GM19452 (cell line): ENCODE results near the gene BABAM2.

Experiments used
- ATAC-seq: cut with Tn5 transposase; IDR thresholded peaks from one replicate; pipeline ENCODE4 v1.9.1; 2021; ENCODE audit not compliant: unreplicated experiment

The BABAM2 gene

DNA sequence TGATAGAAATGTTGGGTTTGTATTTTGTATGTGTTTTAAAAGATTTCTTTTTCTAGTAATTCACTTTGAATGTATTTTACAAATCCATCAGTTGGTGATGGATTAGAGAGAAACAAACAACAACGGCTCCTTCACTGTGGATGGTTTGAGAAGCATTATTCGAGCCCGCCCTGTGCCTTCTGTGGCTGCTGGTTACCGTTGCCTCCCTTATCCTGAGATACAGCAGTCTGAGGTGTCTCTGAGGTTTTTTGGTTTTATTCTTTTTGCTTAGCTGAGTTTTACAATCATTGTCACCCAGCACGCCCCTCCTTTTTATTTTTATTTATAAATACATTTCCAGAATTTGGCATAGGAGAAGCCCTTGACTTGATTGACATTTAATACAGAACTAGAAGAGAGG, 168.3 kb downstream of the BABAM2 start:
- ATAC-seq = no peak

DNA sequence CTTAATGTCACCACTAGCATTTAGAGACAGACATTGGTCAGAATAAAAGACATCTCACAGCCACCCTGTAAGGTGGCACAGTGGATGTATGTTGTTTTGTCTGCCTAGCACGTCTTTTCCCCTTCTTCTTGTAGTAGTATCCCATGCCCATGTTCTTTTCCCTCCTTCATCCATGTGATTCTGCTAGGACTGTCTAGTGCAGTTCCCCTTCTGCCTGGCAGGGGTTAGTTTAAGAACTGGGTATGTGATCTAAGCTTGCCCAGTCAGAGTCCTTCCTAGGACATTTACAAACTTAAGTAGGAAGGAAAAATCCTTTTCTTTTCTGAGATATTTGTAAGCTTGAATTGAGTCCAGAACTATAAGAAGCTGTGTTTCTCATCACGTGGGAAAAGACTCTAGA, 172.3 kb downstream of the BABAM2 start:
- no peak for ATAC-seq

DNA sequence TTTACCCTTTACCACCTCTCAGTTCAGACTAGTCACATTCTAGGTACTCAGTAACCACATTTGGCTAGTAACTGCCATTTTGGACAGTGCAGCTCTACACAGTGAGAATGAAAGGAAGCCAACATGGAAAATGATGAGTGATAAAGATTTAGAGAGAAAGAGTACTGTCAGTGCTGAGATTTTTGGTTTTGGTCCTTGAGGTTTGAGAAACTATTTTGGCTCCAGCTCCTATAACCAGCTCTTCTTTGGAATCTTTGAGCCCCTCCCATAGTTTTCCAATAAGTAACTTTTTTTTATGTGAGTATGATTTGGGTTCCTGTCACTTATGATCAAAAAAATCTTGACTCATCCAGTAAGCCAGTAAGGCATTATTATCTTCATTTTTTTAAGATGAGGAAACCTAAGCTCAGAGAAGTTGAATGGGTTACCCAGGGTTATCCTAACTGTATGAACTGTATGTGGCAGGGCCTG, 173.0 kb downstream of the BABAM2 start:
- ATAC-seq = no peak

DNA sequence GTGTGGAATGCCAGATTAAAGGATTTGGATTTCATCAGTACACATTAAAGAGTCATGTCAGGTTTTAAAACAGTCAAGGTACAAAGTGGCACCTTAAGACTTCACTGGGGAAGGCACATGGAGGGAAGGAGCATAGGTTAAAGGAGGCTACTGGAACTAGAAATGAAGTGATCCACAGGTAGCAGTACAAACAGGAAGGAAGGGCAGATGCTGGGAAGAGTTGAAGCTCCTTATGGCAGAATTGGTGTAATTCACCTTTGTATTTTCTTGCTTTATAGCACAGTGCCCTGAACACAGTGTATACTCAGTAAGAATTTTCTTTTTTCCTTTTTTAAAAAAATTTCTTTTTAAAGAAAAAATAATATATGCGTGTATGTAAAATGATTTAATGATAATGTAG, 177.1 kb downstream of the BABAM2 start:
- ATAC-seq = no peak

DNA sequence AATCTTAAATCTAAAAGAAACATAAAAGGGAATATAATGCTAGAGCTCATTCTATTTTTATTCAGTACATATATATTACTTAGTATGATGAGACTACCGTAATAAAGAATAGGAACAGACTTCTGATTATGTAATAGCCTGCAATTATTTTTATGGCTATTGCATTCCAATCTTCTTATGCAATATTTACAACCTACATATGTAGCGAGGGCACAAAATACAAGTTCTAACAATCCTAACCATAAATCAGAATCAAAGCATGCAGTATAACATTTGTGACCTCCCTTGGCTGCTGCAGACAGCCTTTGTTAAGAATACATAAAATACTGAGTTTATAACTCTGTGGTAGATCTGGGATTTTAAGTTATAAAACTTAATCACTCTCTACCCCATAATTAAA, 177.6 kb downstream of the BABAM2 start:
- no peak for ATAC-seq

DNA sequence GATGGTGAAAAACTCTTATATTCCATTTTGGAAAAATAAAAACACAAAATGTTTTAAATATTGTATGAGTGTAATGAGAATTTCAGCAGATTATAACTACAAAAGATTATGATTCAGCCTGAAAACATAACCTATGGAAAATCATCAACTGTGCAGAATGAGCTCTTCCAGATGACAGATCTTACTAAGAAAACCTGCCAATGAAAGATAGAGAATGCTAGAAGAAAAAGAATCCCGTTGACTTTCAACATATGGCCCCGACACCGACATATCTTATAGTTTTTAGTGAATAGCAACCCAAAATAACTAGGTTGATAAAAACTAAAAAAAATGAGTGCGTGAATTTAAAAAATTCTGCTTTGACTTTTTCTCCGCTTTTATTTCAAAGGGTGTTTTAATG, 178.0 kb downstream of the BABAM2 start:
- ATAC-seq = no peak

DNA sequence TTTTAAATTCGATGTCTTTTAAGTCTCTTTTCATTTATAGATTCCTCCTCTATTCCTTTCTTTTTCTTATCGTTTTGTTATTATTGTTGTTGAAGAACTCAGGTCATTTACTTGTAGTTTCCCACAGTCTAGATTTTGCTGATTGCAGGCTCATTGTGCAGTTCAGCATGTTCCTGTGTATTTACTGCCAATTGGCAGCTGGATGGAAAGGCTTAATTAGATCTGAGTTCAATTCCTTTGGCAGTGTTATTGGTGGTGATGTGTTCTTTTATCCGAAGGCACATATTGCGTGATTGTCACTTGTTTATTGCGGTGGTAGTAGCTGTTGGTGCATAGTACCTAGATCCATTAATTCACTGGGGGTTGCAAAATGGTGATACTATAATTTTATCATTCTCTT, 180.7 kb downstream of the BABAM2 start:
- no peak for ATAC-seq

DNA sequence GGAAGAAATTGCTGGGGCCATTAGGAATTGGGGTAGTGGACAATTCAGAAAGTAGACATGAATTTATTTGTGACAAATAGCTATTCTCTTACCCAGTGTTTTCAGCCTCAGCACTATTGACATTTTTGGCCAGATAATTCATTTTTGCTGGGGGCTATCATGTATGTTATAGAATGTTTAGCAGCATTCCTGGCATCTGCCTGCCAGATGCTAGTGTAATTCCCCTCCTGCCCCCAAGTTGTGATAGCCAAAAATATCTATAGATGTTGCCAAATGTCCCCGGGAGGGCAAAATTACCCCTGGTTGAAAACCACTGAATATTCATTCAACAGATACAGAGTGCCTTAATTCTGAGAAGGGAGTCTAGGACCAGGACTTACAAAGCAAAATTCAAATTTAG, 183.6 kb downstream of the BABAM2 start:
- ATAC-seq = no peak

DNA sequence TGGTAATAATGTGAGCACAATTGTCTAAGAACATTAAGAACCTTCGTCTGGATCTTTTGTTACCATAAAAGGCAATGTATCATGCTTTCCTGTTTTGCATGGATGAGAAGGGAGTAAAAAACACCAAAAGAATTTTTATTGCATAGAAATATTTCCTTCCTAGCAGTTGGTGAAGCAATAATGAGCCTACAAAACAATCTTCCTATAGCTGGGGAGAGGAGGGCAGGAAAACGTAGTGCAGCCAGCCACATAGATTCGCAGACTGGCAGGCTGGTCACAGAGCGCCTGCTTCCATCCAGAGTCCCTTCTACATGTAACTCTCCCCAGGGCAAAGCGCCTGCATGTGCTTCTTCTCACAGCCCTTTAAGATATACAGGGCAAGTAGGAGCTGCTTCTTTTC, 190.4 kb downstream of the BABAM2 start:
- ATAC-seq = no peak

DNA sequence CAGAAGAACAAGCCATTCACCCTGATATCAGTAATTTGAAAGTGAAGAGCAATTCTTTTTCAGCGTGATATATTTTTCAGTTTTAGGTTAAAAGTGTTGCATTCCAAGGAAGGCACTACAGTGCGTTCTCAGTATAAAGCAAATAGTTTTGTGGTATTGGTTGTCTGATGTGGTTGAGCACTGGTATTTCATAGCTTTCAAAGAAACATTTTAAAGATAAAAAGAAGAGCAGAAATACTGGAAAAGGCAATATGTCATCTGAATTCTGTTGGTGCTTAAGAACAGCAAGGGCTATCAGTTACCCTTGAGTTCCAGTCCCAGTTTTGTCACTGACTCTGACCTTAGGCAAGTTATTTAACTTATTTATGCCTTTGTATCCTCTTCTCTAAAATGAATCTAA, 191.6 kb downstream of the BABAM2 start:
- no peak for ATAC-seq

DNA sequence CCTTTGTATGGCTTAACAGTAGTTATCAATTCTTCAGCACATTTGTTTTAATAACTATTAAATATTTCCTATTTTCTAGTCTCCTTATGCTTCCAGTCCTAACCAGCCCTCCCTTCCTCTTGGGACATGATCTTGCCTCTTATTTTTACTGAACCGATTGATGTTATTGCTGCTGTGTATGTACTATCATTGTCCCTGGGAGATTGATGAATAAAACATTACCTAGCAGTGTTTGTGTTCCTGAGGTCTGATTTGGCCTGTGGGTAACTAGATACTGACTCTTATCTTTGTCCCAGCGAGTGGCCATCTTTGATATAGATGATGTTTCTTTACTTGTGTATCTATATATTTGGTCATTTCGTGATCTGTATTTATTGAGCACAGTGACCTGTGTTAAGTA, 192.9 kb downstream of the BABAM2 start:
- no peak for ATAC-seq

DNA sequence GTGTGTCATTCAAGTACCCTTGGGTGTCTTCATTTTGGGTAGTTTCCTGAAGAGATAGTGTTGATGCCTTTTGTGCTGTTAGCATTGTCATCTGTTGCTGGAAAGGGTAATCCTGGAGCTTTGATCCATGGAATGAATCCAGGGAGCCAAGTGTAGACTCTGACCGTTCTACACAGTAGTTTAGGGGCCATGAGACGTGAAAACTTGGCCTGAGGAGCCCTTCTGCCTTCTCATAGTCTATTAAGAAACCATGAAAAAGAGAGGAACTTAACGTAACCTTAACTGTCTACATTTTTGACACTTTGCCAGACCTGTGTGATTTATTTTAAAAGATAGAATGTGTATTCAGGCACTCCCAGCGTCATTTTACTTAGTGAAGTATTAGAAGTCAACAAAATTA, 194.0 kb downstream of the BABAM2 start:
- ATAC-seq = no peak

DNA sequence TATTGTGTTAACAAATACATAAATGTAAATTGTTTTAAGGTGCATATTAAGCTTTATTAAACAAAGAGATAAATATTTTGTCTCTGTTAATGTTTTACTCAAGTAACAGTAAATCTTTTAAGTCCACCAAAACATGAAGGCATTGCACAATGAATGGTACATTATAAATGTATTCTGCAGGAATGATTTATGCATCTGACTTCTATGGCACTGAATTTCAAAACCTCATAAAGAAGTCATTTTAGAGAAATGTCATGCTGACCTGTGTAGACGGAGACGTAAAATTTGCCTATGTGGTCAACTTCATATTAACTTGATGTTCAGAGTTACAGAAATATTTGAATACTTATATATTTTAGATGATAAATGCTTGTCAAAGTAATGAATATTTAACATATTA, 194.7 kb downstream of the BABAM2 start:
- ATAC-seq = no peak

DNA sequence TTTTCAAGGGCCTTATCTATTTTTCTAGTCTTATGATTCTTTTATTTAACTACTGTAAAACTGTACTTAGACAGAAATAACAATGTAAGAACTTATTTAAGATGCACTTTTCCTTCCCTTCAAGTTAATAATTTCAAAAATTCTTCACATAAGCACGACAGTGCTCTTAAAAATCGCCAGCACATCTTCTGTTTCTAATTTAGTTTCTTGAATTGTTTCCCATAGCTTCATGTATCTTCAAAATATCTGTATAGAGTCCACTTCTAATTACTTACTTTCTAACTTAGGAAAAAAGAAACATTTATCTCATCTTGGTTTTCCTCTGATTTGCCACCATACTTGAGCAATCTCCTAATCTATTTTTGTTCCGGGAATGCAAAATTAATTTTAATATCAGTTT, 196.1 kb downstream of the BABAM2 start:
- ATAC-seq = no peak

DNA sequence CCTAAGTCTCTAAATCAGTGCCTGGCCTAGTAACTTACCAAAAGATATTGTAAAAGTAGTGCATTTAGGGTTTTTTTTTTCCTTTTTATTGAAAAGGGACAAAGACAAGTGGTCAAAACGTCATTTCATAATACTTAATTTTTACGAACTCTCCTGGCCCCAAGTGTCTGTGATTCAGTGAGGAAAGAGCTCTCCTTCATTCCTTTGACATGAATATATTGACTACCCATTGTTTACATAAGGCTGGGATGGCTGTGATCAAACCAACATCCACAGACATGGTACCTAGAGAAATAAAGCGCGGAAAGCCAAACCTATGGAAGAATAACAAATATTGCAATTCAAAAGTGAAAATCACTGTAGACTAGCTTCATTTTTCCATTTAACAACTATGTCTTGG, 198.4 kb downstream of the BABAM2 start:
- ATAC-seq = no peak

DNA sequence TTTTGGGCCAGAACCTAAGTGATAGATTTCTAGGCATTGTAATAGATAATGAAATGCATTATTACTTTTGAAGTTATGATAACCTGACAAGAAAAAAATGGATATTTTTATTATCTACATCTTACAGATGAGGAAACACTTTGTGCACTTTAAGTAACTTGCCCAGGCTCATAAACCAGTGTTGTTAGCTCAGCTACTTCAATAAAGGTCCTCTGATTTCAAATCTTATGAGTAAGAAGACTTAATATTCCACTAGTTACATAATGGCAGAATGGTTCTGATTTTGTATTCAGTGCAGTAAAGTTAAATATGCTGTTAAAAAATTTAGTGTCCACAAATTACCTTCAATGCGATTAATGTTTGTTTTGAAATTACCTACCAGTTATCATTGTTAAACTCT, 199.0 kb downstream of the BABAM2 start:
- no peak for ATAC-seq

DNA sequence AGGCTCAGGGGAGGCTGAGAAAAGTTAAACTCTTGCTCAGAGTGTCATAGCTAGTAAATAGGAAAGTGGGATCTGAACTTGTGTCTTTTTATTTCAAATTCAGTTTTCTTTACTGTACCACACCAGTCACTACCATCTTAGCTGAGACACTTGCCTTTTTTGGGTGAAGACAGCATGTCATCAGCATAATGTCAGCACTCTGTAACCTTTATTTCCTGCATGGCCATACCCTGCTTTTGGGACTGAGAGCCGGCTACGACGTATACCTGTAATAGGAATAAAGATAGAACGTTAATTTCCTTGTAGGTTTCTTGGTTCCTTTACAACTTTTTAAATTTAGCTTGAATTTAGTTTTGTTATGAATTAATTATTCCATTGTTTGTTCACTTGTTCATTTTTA, 202.8 kb downstream of the BABAM2 start:
- no peak for ATAC-seq

DNA sequence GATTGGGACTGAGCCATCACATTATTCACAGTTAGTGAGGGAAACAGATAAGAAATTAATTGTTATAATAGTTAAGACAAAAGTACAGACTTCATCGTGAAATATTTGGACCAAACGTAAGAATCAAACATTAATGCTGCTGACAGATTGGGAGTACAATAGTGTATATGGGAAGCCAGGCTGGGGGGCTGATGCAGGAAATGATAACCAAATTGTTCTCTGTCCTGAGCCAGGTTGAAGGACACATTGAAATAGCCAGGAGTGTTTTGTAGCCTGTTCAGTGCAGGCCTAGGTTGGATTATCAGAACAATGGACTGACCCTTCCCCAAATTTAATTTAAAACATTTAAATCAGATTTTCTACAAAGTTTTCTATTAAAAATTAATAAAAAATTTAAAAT, 203.2 kb downstream of the BABAM2 start:
- ATAC-seq = no peak

DNA sequence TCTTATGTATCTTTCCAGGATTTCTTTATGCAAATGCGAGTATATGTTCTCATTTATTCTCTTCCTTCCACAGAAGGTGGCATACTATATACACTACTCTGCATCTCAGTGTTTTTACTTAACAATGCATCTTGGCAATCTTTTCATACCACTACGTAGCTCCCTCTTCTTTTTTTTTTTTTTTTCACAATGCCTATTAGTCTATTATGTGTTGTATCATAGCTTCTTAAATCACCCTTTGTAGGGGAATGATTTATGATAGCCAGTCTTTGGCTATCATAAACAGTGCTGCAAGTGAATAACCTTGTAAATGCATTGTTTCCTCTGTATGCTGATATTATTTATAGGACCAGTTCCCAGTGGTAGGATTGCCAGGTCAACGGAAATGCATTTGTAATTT, 204.2 kb downstream of the BABAM2 start:
- no peak for ATAC-seq

DNA sequence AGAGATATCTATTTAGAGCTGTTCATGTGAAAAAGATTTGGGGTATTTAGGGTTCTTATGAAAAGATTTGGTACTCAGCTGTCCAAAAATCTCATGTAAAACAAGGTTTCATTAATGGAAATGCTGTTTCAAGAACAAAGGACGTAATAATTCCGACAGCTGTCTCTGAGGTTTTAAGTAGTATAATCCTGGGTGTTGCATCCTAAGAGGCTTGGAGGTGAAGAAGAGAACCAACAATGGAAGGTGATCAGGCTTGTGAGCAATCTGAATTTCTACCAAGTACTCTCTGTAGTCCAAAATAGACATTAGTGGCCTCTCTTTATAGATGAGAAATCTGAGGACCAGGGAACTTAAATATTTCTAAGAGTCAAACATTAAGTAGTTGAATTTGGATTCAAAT, 205.1 kb downstream of the BABAM2 start:
- ATAC-seq = no peak

DNA sequence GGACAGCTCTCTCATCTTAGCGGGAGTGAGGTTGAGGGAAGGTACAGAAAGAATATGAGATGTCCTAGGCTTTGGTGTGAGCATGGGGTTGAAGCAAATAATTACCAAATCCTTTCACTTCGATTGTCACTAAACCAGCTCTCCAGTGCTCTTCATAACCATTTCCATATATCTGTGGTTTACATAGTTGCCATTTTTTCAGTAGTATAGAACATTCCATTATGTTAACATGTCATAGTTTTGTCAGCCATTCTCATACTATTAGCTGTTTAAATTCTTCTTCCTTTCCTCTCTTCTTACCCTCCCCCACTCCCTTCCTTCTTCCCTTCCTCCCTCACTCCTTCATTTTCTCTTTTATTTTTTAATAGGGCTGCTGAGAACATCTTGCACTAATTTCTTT, 205.9 kb downstream of the BABAM2 start:
- ATAC-seq = no peak

DNA sequence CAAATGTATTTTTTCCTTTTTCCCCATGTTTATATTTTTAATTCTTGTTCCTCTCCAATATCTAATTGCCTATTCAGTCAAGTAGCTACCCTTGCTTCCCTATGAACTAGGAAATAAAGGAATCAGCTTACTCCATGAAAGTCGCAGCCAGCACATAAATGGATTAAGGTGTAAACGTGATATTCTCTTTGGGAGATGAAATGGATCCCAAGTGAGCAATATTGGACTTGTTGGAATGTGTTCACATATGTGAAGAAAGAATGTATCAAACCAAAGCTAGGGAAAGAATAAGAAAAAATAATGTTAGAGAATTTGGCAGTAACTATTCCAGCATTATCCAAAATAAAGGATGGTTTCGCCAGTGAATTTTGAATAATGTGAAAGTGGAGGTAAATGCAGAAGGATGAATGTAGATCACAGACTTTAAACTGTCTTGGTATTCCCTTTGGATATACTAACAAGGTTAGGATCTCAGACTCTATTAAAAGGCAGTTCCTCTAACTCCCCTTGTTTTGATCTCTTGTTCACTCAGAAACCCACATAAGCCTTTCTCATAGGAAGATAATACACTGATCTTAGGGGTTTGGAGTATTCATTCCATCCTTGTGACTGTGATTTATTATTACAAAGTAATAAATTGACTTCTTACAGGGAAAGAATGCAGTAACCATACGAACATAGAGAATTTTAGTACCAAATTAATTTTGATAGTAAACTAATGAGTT, 208.1 kb downstream of the BABAM2 start:
- ATAC-seq = no peak

DNA sequence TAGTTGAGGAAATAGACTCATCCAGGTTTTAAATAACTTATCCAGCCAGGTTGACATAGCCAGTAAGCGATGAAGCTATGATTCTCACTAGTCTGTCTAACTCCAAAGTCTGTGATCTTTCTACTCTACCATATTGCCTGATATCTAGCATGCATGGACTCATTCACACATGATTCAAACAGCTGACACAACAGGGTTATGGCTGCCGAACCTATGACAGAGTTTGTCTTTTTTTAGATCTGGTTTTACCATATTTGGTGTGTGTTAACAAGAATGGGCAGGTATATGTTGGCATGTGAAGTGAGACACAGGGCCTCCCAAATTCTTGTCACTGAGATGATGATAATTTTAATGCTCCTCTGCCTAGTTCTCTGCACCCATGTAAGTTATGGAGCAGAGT, 210.6 kb downstream of the BABAM2 start:
- ATAC-seq = no peak
